CD4-positive, alpha-beta T cell treated with Interleukin-12 subunit alpha and Interleukin-12 subunit beta, for 1 hour (primary cell): ENCODE measurements around the gene NKRF.

Experiments used
- DNase-seq: peaks from one replicate; pipeline ENCODE4 v3.0.0-alpha.2; 2020

The NKRF gene

GRCh38 chrX:119607018-119607389 lies 780 bp upstream of the NKRF start:
- no peak for DNase-seq

- DNase-seq, result peak; percentile 54
Measured at GRCh38 chrX:119605464-119606279, 552 bp downstream of the NKRF start.

GRCh38 chrX:119604766-119605463 lies 1.3 kb downstream of the NKRF start:
- DNase-seq, result peak; percentile 16

GRCh38 chrX:119602701-119603255 lies 3.4 kb downstream of the NKRF start:
- DNase-seq, result no peak

- no peak for DNase-seq
Measured at GRCh38 chrX:119589810-119590209, 16.4 kb downstream of the NKRF start.

GRCh38 chrX:119583431-119584059 lies 22.7 kb downstream of the NKRF start:
- no peak for DNase-seq

GRCh38 chrX:119579414-119579813 lies 26.8 kb downstream of the NKRF start:
- DNase-seq, result no peak

GRCh38 chrX:119574394-119575266 lies 31.6 kb downstream of the NKRF start, which contains the start of gene UBE2A:
TSS of gene UBE2A (plus strand) at chrX:119574563. CDS start at chrX:119574712, 149 bp downstream.
- peak; percentile 92 for DNase-seq

- peak; percentile 6 for DNase-seq
Measured at GRCh38 chrX:119573840-119574393, 32.3 kb downstream of the NKRF start.

- DNase-seq, result no peak
Measured at GRCh38 chrX:119573222-119573621, 33.0 kb downstream of the NKRF start.

GRCh38 chrX:119570351-119570835 lies 35.8 kb downstream of the NKRF start:
- no peak for DNase-seq

- peak; percentile 86 for DNase-seq
Measured at GRCh38 chrX:119565107-119565663, 41.0 kb downstream of the NKRF start, which contains the start of gene STEEP1. TSS of gene STEEP1 (minus strand) at chrX:119565409. CDS start at chrX:119565355, 54 bp downstream.

GRCh38 chrX:119552508-119552907 lies 53.7 kb downstream of the NKRF start:
- DNase-seq, result no peak

- no peak for DNase-seq
Measured at GRCh38 chrX:119549327-119550016, 56.8 kb downstream of the NKRF start.

- no peak for DNase-seq
Measured at GRCh38 chrX:119541188-119541587, 65.0 kb downstream of the NKRF start.

GRCh38 chrX:119539872-119540271 lies 66.4 kb downstream of the NKRF start:
- DNase-seq, result peak; percentile 5
